Measurements from ENCODE around the gene MATK.

Gene MATK

DNA sequence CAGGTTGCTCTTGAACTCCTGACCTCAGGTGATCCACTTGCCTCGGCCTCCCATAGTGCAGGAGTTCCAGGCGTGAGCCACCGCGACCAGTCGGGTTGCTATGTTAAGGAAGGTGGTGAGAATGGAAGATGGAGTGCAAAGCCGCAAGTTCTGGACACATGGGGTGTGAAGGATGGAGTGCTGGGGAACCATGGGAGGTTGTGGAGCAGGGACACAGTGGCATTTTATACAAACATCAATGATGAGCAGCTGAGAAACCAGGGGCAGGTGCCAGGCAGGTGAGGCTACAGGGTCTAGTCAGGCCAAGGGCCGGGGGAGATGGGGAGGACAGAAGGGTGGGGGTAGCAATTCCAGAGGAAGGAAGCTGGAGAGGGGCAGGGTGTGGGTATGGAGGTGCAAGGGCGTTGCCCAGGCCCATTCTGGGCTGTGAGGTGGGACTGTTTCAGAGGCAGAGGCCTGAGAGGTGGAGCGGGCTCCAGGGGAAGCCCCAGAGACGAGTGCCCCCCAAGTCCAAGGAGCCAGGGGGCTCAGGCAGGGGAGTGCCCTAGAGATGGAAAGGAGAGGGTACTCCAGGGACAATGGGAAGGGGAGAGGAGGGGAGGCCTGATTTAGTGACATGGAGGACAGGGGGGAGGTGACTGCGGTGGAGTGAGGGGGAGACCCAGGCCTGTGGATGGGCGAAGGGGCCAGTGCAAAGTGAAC, 12.2 kb downstream of the MATK start:
- TF ChIP-seq CTCF (IDR thresholded peaks at IDR 0.05): no peak

DNA sequence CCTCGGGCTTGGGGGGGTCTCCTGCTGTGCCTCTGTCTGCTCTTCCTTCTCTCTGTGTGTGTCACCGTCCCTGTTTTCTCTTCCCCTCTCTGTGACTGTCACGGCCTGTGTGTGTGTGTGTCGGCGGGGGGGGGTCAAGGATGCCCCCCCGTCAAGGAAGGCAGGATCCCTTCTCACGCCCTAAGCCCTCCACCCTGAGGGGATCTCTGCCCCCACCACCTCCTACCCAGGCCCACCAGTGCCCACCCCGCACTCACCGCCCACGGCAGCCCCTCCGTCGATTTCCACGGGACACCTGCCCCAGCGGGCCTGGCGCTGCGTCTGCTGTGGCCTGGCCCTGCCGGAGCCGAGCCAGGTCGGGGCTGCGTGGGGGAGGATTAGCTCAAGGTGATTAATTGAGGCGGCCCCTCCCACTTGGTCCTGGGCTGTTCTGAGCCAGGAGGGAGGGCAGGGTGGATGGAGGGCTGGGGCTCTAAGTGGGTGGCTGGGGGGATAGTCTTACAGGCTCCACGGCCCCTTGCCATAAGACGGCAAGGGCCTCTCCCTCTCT, 14.2 kb downstream of the MATK start, which contains the start of gene RAX2:
Gene RAX2, minus strand, starts transcription at position 323 of the 550 bp plus-strand sequence. CDS start 486 bp downstream, outside the sequence.
- DNase-seq: peak; percentile 68
- no peak for TF ChIP-seq CTCF (IDR thresholded peaks at IDR 0.05)
- peaks cover 5% of the 10 kb centered on the region for H3K36me3 Mint-ChIP-seq (ENCODE audit: low read depth)
- H3K4me1 Mint-ChIP-seq: peaks cover 42% of the 10 kb centered on the region
- peak within 1 kb of the TSS; percentile 47 for H3K4me3 Mint-ChIP-seq
- H3K27me3 Mint-ChIP-seq (ENCODE audit: low read depth, poor library complexity): peaks cover 4% of the 10 kb centered on the region
- H3K27ac Mint-ChIP-seq: peak within 1 kb of the TSS; percentile 77
- no peaks in the 10 kb centered on the region for H3K9me3 Mint-ChIP-seq

More for the DNA sequence above, 12.2 kb downstream of the MATK start:
- H3K27ac Mint-ChIP-seq: peak overlapping the region; percentile 14
- H3K27me3 Mint-ChIP-seq (ENCODE audit: low read depth, poor library complexity): peaks cover 4% of the 10 kb centered on the region
- no peaks in the 10 kb centered on the region for H3K9me3 Mint-ChIP-seq
- peaks cover 2% of the 10 kb centered on the region for H3K36me3 Mint-ChIP-seq (ENCODE audit: low read depth)
- no peak overlapping the region for H3K4me3 Mint-ChIP-seq
- no peak for DNase-seq
- H3K4me1 Mint-ChIP-seq: peaks cover 40% of the 10 kb centered on the region

DNA sequence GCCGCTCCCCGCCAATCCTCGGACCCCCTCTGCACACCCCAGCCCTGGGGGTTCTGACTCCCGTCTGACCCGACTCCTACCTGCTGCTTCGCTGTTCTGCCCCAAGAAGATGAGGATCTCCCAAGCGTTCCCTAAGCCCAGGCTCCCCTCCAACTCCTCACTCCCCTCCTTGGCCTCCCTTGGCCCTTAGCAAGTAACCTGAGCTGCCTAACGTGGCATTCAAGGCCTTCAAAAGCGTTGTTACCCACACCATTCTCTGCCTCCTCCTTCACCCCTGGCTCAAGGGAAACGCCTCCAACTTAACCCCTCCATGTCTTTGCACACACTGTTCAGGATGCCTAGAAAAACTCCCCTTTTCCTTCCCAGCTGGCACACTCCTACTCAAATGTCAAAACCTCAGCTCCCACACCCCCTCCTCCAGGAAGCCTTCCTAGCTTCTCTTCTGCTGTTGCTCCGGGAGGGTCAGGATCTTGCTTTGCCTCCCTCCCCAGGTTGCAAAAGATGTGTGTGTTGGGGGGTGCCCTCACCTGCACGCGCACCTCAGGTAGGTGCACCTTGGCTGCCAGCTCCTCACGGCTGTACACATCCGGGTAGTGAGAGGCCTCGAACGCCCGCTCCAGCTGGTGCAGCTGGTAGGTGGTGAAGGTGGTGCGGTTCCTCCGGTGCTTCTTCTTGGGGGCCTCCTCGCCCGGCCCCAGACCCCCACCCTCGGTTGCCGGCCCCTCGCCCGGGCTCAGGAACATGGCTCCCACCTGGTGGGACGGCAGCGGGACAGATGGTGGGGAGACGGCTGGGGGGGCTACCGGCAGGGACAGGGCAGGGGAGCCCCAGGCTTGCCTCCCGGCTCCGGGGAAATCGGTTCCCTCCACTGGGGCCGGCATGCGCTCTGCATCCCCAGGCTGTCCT, 14.9 kb downstream of the MATK start:
- peak overlapping the region; percentile 47 for H3K4me3 Mint-ChIP-seq
- no peak for TF ChIP-seq CTCF (IDR thresholded peaks at IDR 0.05)
- no peaks in the 10 kb centered on the region for H3K9me3 Mint-ChIP-seq
- peak overlapping the region; percentile 77 for H3K27ac Mint-ChIP-seq
- peaks cover 42% of the 10 kb centered on the region for H3K4me1 Mint-ChIP-seq
- no peaks in the 10 kb centered on the region for H3K27me3 Mint-ChIP-seq (ENCODE audit: low read depth, poor library complexity)
- peaks cover 5% of the 10 kb centered on the region for H3K36me3 Mint-ChIP-seq (ENCODE audit: low read depth)
- no peak for DNase-seq

GRCh38 chr19:3770136-3770999, 15.8 kb downstream of the MATK start:
- H3K27me3 Mint-ChIP-seq (ENCODE audit: low read depth, poor library complexity): no peaks in the 10 kb centered on the region
- DNase-seq: no peak
- peaks cover 5% of the 10 kb centered on the region for H3K36me3 Mint-ChIP-seq (ENCODE audit: low read depth)
- peak overlapping the region; percentile 36 for H3K27ac Mint-ChIP-seq
- no peaks in the 10 kb centered on the region for H3K9me3 Mint-ChIP-seq
- TF ChIP-seq CTCF (IDR thresholded peaks at IDR 0.05): no peak
- H3K4me1 Mint-ChIP-seq: peaks cover 42% of the 10 kb centered on the region
- no peak overlapping the region for H3K4me3 Mint-ChIP-seq

DNA sequence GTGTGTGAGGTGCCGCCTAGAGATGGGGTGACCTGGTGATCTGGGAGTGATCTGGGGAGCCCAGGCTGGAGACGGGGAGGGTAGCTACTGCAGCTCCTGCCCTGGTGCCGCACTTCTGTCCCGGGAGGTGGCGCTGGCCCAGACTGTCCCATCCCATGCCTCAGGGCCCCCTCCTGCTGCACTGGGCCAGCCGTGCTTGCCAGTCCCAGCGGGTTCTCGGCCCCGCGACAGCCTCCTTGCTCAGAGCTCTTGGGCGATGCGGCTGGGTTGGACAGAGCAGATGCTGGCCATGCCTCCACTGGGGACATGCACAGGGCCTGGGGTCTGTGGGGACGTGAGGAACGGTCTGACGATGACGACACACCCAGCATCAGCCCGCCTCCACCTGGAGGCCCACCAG, 16.7 kb downstream of the MATK start:
- no peak for TF ChIP-seq CTCF (IDR thresholded peaks at IDR 0.05)
- Mint-ChIP-seq H3K27ac (no peak overlapping the region), H3K4me1 (peaks cover 38% of the 10 kb centered on the region), H3K36me3 (ENCODE audit: low read depth) (peaks cover 5% of the 10 kb centered on the region), H3K9me3 (no peaks in the 10 kb centered on the region), H3K27me3 (ENCODE audit: low read depth, poor library complexity) (no peaks in the 10 kb centered on the region), H3K4me3 (no peak overlapping the region)
- no peak for DNase-seq

Data from nephron progenitor cell (in vitro differentiated cells).